Upper lobe of left lung (tissue), 6 donors: ENCODE measurements around the gene BTBD6. TPM values are rescaled to one million over a fixed set of nuclear protein-coding genes. Genes with fewer than 3 reads are reported as not detected.
A peak's percentile ranks its signal among the peaks of the same experiment; 100 is the strongest.

Experiments used
- ATAC-seq, 2 donors: fragments of 200-7000 bp; cut with Tn5 transposase; one replicate each; pipeline ENCODE4 v1.9.1; 2022; ENCODE audit warnings: mild to moderate bottlenecking in 2 of 2, moderate library complexity in 2 of 2; ENCODE audit not compliant: low FRiP score in 2 of 2
- DNase-seq, 2 donors: peaks; one replicate each; pipeline ENCODE4 v3.0.0-alpha.2; 2019 to 2020
- H3K27ac ChIP-seq, 4 donors: fragments of 200-600 bp; sonication (generic); one replicate each; pipeline ENCODE4 v1.5.1; 2016 to 2019
- H3K27me3 ChIP-seq, 4 donors: fragments of 200-600 bp; sonication (generic); one replicate each; pipeline ENCODE4 v1.5.1; 2017 to 2019
- H3K36me3 ChIP-seq, 4 donors: fragments of 200-600 bp; sonication (generic); one replicate each; pipeline ENCODE4 v1.5.1; 2016 to 2019
- H3K4me1 ChIP-seq, 4 donors: fragments of 200-600 bp; sonication (generic); one replicate each; pipeline ENCODE4 v1.5.1; 2018 to 2019
- H3K4me3 ChIP-seq, 4 donors: fragments of 200-600 bp; sonication (generic); one replicate each; pipeline ENCODE4 v1.5.1; 2017 to 2019; ENCODE audit warnings: mild to moderate bottlenecking in 2 of 4, moderate library complexity in 1 of 4
- H3K9me3 ChIP-seq, 4 donors: fragments of 200-600 bp; sonication (generic); one replicate each; pipeline ENCODE4 v1.5.1; 2018 to 2019
- CTCF ChIP-seq, 6 experiments: fragments of 450-650 bp in 4 of 6; fragments of 200-600 bp in 2 of 6; sonication (generic) in 2 of 6; IDR thresholded peaks; one replicate each; pipeline ENCODE4 v1.5.1; 2016 to 2019; ENCODE audit warnings: antibody characterized with exemption in 6 of 6
- EP300 ChIP-seq, 4 donors: sonication (generic); formaldehyde crosslinking; IDR thresholded peaks; one replicate each; pipeline ENCODE4 v1.5.1; 2017; ENCODE audit warnings: antibody characterized with exemption in 4 of 4, control low read depth in 2 of 4
- POLR2A ChIP-seq, 4 donors: fragments of 450-650 bp; IDR thresholded peaks; one replicate each; pipeline ENCODE4 v1.5.1; 2016 to 2017; ENCODE audit warnings: antibody characterized with exemption in 4 of 4, mild to moderate bottlenecking in 2 of 4
- POLR2AphosphoS5 ChIP-seq, 2 donors: sonication (generic); formaldehyde crosslinking; IDR thresholded peaks; one replicate each; pipeline ENCODE4 v1.5.1; 2017; ENCODE audit warnings: antibody characterized with exemption in 2 of 2
- WGBS, 2 donors: methylation state at CpG; one replicate each; pipeline ENCODE4 v1.1.5; 2017 to 2018; 5-methylcytosine and 5-hydroxymethylcytosine counted together
- total RNA-seq, 6 donors: library from RNA; depleted of rRNA in 4 of 6; stranded (reverse); fragments of >200 nt in 4 of 6; gene quantifications; one replicate each; pipeline versions ENCODE4 v1.1.0 to v1.2.1, GENCODE V29; 2016 to 2021
- donor health status: DM: no; HTN: no; CAD: no; lungs with moderate emphysema.
- donor health status: DM: no; HTN: yes; CAD: no; lungs with severe emphysema.

BTBD6 gene
- total RNA-seq, 6 donors from 2014 or later = 36.4 to 71.7 (median 49.8) TPM

GRCh38 chr14:105251920-105252319 is 3.6 kb downstream of the BTBD6 start:
- H3K27me3 ChIP-seq = no peaks in the 10 kb centered on the region
- H3K4me1 ChIP-seq = peaks cover 17 to 31% (median 22%) of the 10 kb centered on the region in 4 donors
- no peak overlapping the region for H3K4me3 ChIP-seq
- no peak for TF ChIP-seq CTCF (IDR thresholded peaks at IDR 0.05)
- no peak for TF ChIP-seq POLR2A (IDR thresholded peaks at IDR 0.05)
- TF ChIP-seq POLR2AphosphoS5 (IDR thresholded peaks at IDR 0.05) = no peak
- TF ChIP-seq EP300 (IDR thresholded peaks at IDR 0.05) = no peak
- 85 to 88% methylated on average over 2 to 6 of the region's 6 CpGs for WGBS, 2 donors
- no peak overlapping the region for H3K27ac ChIP-seq
- H3K36me3 ChIP-seq = peaks cover 2 to 45% (median 27%) of the 10 kb centered on the region in 4 donors
- H3K9me3 ChIP-seq = no peaks in the 10 kb centered on the region
- ATAC-seq (no peak), DNase-seq (no peak)

GRCh38 chr14:105252552-105253328 is 4.4 kb downstream of the BTBD6 start:
- Histone ChIP-seq H3K36me3 (peaks cover 2 to 45% (median 27%) of the 10 kb centered on the region in 4 donors), H3K27ac (no peak overlapping the region), H3K4me1 (peaks cover 10 to 22% (median 17%) of the 10 kb centered on the region in 4 donors), H3K27me3 (no peaks in the 10 kb centered on the region), H3K4me3 (no peak overlapping the region), H3K9me3 (no peaks in the 10 kb centered on the region)
- no peak for ATAC-seq
- DNase-seq = peak in 1 of 2 donors; percentile 52
- TF ChIP-seq EP300 (IDR thresholded peaks at IDR 0.05) (no peak), POLR2A (IDR thresholded peaks at IDR 0.05) (no peak), POLR2AphosphoS5 (IDR thresholded peaks at IDR 0.05) (no peak), CTCF (IDR thresholded peaks at IDR 0.05) (no peak)
- 92 to 93% methylated on average over 20 to 21 of the region's 21 CpGs for WGBS, 2 donors

GRCh38 chr14:105253329-105253682 is 5.0 kb downstream of the BTBD6 start:
- no peak for ATAC-seq
- Histone ChIP-seq H3K36me3 (peaks cover 2 to 45% (median 27%) of the 10 kb centered on the region in 4 donors), H3K27ac (no peak overlapping the region), H3K27me3 (no peaks in the 10 kb centered on the region), H3K4me3 (no peak overlapping the region), H3K4me1 (peaks cover 6 to 18% (median 13%) of the 10 kb centered on the region in 4 donors), H3K9me3 (no peaks in the 10 kb centered on the region)
- DNase-seq = peak in 1 of 2 donors; percentile 67
- WGBS, 2 donors = 97% methylated on average over 9 of the region's 9 CpGs; no CpG with 5 or more reads in 1 of the 2 donors
- TF ChIP-seq POLR2AphosphoS5 (IDR thresholded peaks at IDR 0.05) (no peak), POLR2A (IDR thresholded peaks at IDR 0.05) (no peak), CTCF (IDR thresholded peaks at IDR 0.05) (no peak), EP300 (IDR thresholded peaks at IDR 0.05) (no peak)

- Histone ChIP-seq H3K36me3 (peaks cover 2 to 40% (median 29%) of the 10 kb centered on the region in 4 donors), H3K27ac (no peak overlapping the region), H3K4me3 (no peak overlapping the region), H3K27me3 (no peaks in the 10 kb centered on the region), H3K9me3 (no peaks in the 10 kb centered on the region), H3K4me1 (peaks cover 0 to 6% (median 2%) of the 10 kb centered on the region in 4 donors)
- no peak for ATAC-seq
- DNase-seq = no peak
- 48 to 76% methylated on average over 3 to 6 of the region's 6 CpGs for WGBS, 2 donors
- TF ChIP-seq CTCF (IDR thresholded peaks at IDR 0.05) (no peak), POLR2A (IDR thresholded peaks at IDR 0.05) (no peak), EP300 (IDR thresholded peaks at IDR 0.05) (no peak), POLR2AphosphoS5 (IDR thresholded peaks at IDR 0.05) (no peak)
Measured at GRCh38 chr14:105255021-105255507, 6.7 kb downstream of the BTBD6 start.
